Esophagus muscularis mucosa (tissue), 4 donors: ENCODE data around the gene SNX27. TPM values are rescaled to one million over a fixed set of nuclear protein-coding genes. Genes with fewer than 3 reads are reported as not detected.

Experiments used
- DNase-seq: peaks from one replicate; pipeline ENCODE4 v3.0.0-alpha.2; 2017; ENCODE audit errors: extremely low spot score
- H3K27ac ChIP-seq, 4 donors: fragments of 200-600 bp; sonication (generic); replicated peaks in 1 of 4; 1 replicate in 3 of 4; 2 replicates in 1 of 4; pipeline ENCODE4 v1.5.1; 2016 to 2019; ENCODE audit warnings: mild to moderate bottlenecking in 1 of 4
- H3K27me3 ChIP-seq, 4 donors: fragments of 200-600 bp; sonication (generic); one replicate each; pipeline versions ENCODE4 v1.5.1 to v1.6.0; 2016 to 2019
- H3K36me3 ChIP-seq, 4 donors: fragments of 200-600 bp; sonication (generic); one replicate each; pipeline ENCODE4 v1.5.1; 2016 to 2019
- H3K4me1 ChIP-seq, 4 donors: fragments of 200-600 bp; sonication (generic); one replicate each; pipeline ENCODE4 v1.5.1; 2016 to 2019
- H3K4me3 ChIP-seq, 4 donors: fragments of 200-600 bp; sonication (generic); 1 replicate in 2 of 4; 2 replicates in 2 of 4; pipeline ENCODE4 v1.5.1; 2016 to 2019; ENCODE audit warnings: mild to moderate bottlenecking in 4 of 4, moderate library complexity in 1 of 4
- H3K9me3 ChIP-seq, 4 donors: fragments of 200-600 bp; sonication (generic); 1 replicate in 3 of 4; 2 replicates in 1 of 4; pipeline ENCODE4 v1.5.1; 2016 to 2019
- CTCF ChIP-seq, 3 experiments: fragments of 200-600 bp in 2 of 3; fragments of 450-650 bp in 1 of 3; sonication (generic) in 2 of 3; IDR thresholded peaks; one replicate each; pipeline ENCODE4 v1.5.1; 2017 to 2019; ENCODE audit warnings: antibody characterized with exemption in 3 of 3, mild to moderate bottlenecking in 2 of 3, moderate library complexity in 1 of 3
- EP300 ChIP-seq: sonication (generic); formaldehyde crosslinking; IDR thresholded peaks from one replicate; pipeline ENCODE4 v1.6.1; 2017; ENCODE audit warnings: antibody characterized with exemption
- POLR2A ChIP-seq: fragments of 450-650 bp; IDR thresholded peaks from one replicate; pipeline ENCODE4 v1.6.1; 2017; ENCODE audit warnings: antibody characterized with exemption, moderate library complexity, mild to moderate bottlenecking, low read depth
- POLR2AphosphoS5 ChIP-seq, 2 donors: sonication (generic); formaldehyde crosslinking; IDR thresholded peaks; one replicate each; pipeline ENCODE4 v1.6.1; 2017; ENCODE audit warnings: antibody characterized with exemption in 2 of 2
- WGBS: methylation state at CpG from one replicate; pipeline ENCODE4 v1.1.5; 2018; 5-methylcytosine and 5-hydroxymethylcytosine counted together
- intact Hi-C: fragments of 100-400 bp; cut with DNase I; formaldehyde crosslinking; loops from one replicate; pipeline ENCODE4 v1.15.1; 2023
- total RNA-seq, 4 donors: library from RNA; depleted of rRNA; stranded (reverse); fragments of >200 nt; gene quantifications; one replicate each; pipeline versions ENCODE4 v1.1.0 to v1.2.1, GENCODE V29; 2016

Gene SNX27
- total RNA-seq, 4 donors from 2014 or later = 39.4 to 55.4 (median 49.6) TPM

DNA sequence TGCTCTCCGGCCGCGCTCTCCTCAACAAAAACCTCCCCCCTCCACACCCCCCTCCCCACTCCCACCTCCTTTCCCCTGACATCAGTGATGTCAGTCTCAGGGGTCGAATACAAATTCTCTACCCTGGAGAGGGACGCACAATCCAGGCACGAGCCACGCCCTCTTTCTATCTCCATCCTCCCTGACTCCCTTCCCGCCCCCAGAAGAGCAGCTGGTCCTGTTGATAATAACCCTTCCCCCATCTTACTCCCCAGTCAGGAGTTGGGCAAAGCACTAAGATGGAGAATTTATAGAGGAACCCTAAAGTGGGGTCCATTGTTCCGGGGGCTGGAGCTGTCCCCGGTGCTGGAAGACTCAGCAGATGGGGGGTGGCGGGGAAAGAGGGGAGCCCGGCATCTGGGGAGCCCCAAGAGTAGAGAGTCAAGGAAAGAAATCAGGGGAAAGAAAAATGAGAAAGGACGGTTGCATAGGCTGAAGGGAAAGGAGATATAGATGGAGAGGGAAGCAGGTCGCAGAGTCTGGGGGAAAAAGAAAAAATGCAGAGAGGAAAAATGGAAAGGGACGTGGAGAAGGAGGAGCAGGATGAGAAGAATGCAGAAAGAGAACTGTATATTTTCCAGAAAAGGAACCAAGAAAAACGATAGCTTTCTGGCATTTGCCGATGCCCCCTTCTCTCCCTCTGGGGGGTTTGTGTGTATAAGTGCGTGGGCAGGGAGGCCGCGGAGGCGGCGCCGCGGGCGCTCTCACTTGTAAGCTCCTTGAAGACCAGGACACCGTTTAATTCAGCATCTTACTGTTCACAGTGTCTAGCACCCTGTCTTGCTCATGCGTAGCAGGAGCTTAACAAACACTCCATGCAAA lies 105.2 kb downstream of the SNX27 start, which contains the start of gene CELF3:
TSS of gene CELF3 (minus strand) at position 33 of the 861 bp plus-strand sequence. CDS start 783 bp downstream, outside the sequence.
- no peak for TF ChIP-seq CTCF (IDR thresholded peaks at IDR 0.05)
- no peak for TF ChIP-seq EP300
- no peak for TF ChIP-seq POLR2AphosphoS5 (IDR thresholded peaks at IDR 0.05)
- no peak for TF ChIP-seq POLR2A
- Histone ChIP-seq H3K9me3 (no peaks in the 10 kb centered on the region), H3K4me3 (peak within 1 kb of the TSS in 1 of 4 donors; percentile 0), H3K4me1 (peaks cover 40 to 53% (median 48%) of the 10 kb centered on the region in 4 donors), H3K27me3 (peaks cover 0 to 29% (median 4%) of the 10 kb centered on the region in 4 donors), H3K36me3 (no peaks in the 10 kb centered on the region), H3K27ac (no peak within 1 kb of the TSS)
- intact Hi-C loops = no loop called here
- WGBS = 5% methylated on average over 27 of the region's 27 CpGs
- DNase-seq = no peak

DNA sequence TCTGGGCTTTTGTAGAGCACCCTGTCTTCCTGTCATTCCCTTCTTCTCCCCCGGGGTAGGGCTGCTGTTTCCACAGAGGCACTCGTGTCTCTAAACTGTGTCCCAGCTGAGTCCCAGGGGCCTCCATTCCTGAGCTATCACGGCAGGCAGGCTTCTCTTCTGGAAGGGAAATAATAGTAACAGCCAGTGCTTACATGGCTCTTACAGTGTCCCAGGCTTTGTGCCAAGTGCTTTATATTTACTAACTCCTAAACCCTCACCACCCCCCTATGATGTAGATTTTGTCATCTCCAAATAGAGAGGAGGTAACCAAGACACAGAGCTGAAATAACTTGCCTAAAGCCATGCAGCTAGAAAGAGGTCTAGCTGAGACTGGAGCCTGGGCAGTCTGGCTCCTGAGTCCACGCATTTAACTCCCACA lies 106.2 kb downstream of the SNX27 start:
- intact Hi-C loops = no loop called here

GRCh38 chr1:151718666-151719065 lies 106.8 kb downstream of the SNX27 start:
- intact Hi-C loops = no loop called here

More for the DNA sequence above, 106.2 kb downstream of the SNX27 start:
- WGBS = 38% methylated on average over 3 of the region's 4 CpGs
- TF ChIP-seq POLR2AphosphoS5 (IDR thresholded peaks at IDR 0.05) (no peak), POLR2A (no peak), EP300 (no peak), CTCF (IDR thresholded peaks at IDR 0.05) (no peak)
- Histone ChIP-seq H3K9me3 (no peaks in the 10 kb centered on the region), H3K27ac (peak overlapping the region in 1 of 4 donors; percentile 12), H3K4me1 (peaks cover 40 to 54% (median 50%) of the 10 kb centered on the region in 4 donors), H3K36me3 (no peaks in the 10 kb centered on the region), H3K4me3 (no peak overlapping the region), H3K27me3 (peaks cover 0 to 28% (median 4%) of the 10 kb centered on the region in 4 donors)
- DNase-seq = no peak

DNA sequence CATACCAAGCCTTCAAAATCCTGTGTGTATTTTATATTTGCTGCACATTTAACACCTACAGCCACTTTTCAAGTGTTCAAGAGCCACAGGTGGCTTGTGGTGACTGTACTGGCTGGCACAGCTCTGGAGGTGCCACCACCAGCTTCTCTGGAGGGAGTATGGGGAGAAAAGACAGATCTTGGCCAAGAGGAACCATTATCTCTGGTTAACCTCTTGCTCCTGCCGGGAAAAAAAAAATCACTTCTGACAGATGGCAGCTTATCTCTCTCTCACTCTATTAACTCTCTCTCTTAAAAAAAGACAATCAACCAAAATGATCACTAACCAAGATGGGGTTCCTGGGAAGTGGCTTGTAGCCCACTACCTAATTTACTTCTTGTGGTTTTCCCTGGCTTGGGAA lies 108.3 kb downstream of the SNX27 start:
- Histone ChIP-seq H3K36me3 (no peaks in the 10 kb centered on the region), H3K4me1 (peaks cover 40 to 54% (median 50%) of the 10 kb centered on the region in 4 donors), H3K27me3 (peaks cover 0 to 19% (median 4%) of the 10 kb centered on the region in 4 donors), H3K4me3 (peak overlapping the region; percentile 60 to 62 (median 60)), H3K9me3 (no peaks in the 10 kb centered on the region), H3K27ac (peak overlapping the region; percentile 82 to 90 (median 84))
- no peak for TF ChIP-seq POLR2AphosphoS5 (IDR thresholded peaks at IDR 0.05)
- no peak for TF ChIP-seq EP300
- no peak for TF ChIP-seq CTCF (IDR thresholded peaks at IDR 0.05)
- TF ChIP-seq POLR2A = no peak
- no peak for DNase-seq
- WGBS = 40% methylated on average over 1 of the region's 1 CpG
- intact Hi-C loops = no loop called here

More at GRCh38 chr1:151718666-151719065, 106.8 kb downstream of the SNX27 start:
- H3K27ac ChIP-seq = peak overlapping the region in 1 of 4 donors; percentile 12
- H3K36me3 ChIP-seq = no peaks in the 10 kb centered on the region
- H3K4me3 ChIP-seq = no peak overlapping the region
- TF ChIP-seq POLR2A = no peak
- no peaks in the 10 kb centered on the region for H3K9me3 ChIP-seq
- H3K27me3 ChIP-seq = peaks cover 0 to 22% (median 4%) of the 10 kb centered on the region in 4 donors
- 85% methylated on average over 4 of the region's 4 CpGs for WGBS
- H3K4me1 ChIP-seq = peaks cover 40 to 54% (median 50%) of the 10 kb centered on the region in 4 donors
- no peak for DNase-seq

DNA sequence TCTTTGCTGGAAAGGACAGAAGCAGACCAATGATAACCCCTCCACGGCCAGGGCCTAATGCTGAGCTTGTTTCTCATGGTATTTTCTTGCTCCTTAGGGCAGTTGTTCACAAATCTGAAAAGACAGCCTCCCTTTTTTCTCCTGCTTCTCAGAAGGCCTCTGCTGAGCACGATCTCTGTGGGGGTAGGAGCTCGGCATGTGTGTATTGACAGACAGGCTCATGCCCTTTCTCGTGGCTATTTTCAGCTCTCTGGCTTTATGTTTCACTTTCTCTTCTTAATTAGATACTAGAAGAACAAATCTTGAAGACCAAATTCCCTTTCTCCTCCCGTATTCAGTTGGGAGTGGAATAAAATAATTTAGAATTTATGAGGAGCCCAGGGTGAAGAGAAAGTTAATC lies 108.7 kb downstream of the SNX27 start:
- peaks cover 0 to 14% (median 4%) of the 10 kb centered on the region in 4 donors for H3K27me3 ChIP-seq
- H3K27ac ChIP-seq = peak overlapping the region; percentile 82 to 90 (median 84)
- H3K9me3 ChIP-seq = no peaks in the 10 kb centered on the region
- TF ChIP-seq POLR2A = no peak
- no peak for TF ChIP-seq POLR2AphosphoS5 (IDR thresholded peaks at IDR 0.05)
- intact Hi-C loops = no loop called here
- WGBS = 7% methylated on average over 5 of the region's 5 CpGs
- H3K4me1 ChIP-seq = peaks cover 40 to 54% (median 50%) of the 10 kb centered on the region in 4 donors
- DNase-seq = no peak
- H3K36me3 ChIP-seq = no peaks in the 10 kb centered on the region
- H3K4me3 ChIP-seq = peak overlapping the region; percentile 60 to 62 (median 60)
